T-cell (primary cell): ENCODE measurements around the gene ZNF521. TPM values are rescaled to one million over a fixed set of nuclear protein-coding genes. Genes with fewer than 3 reads are reported as not detected.

Source experiments
- ATAC-seq, 4 experiments: fragments of 200-7000 bp in 3 of 4; fragments of 150-1000 bp in 1 of 4; cut with Tn5 transposase; replicated peaks in 1 of 4; 1 replicate in 3 of 4; 2 replicates in 1 of 4; pipeline ENCODE4 v1.10.0; 2021; ENCODE audit warnings: moderate library complexity in 3 of 4, mild to moderate bottlenecking in 2 of 4, moderate number of reproducible peaks in 1 of 4
- CTCF ChIA-PET, 2 donors: fragments of 300-600 bp; sonication (Branson Sonifier 250); formaldehyde crosslinking; loops; one replicate each; lab custom pipeline; 2022; ENCODE audit warnings: antibody characterized with exemption in 2 of 2; lab: Charles Lee
- POLR2A ChIA-PET, 2 donors: fragments of 300-600 bp; sonication (Branson Sonifier 250); formaldehyde crosslinking; loops; one replicate each; lab custom pipeline; 2022; ENCODE audit warnings: antibody characterized with exemption in 2 of 2; lab: Charles Lee
- DNase-seq, 35 experiments: peaks; one replicate each; pipeline versions ENCODE4 v3.0.0 to v3.0.0-alpha.2; 2013 to 2023
- H3K27ac ChIP-seq: one replicate; pipeline ENCODE4 v1.5.1; 2013; ENCODE audit warnings: low read length
- H3K27me3 ChIP-seq, 2 experiments: replicated peaks in 1 of 2; 1 replicate in 1 of 2; 2 replicates in 1 of 2; pipeline versions ENCODE4 v1.6.1 to v1.7.0; 2013; ENCODE audit warnings: low read length in 1 of 2, mixed read lengths in 1 of 2; ENCODE audit not compliant: control insufficient read depth in 2 of 2, insufficient read depth in 2 of 2; ENCODE audit errors: extremely low read depth in 1 of 2
- H3K36me3 ChIP-seq, 2 donors: 1 replicate in 1 of 2; 2 replicates in 1 of 2; pipeline versions ENCODE4 v1.6.1 to v1.7.0; 2013; ENCODE audit warnings: low read length in 1 of 2; ENCODE audit not compliant: control insufficient read depth in 2 of 2, insufficient read depth in 1 of 2; ENCODE audit errors: extremely low read depth in 1 of 2
- H3K4me1 ChIP-seq, 2 experiments: 1 replicate in 1 of 2; 2 replicates in 1 of 2; pipeline versions ENCODE4 v1.6.1 to v1.7.0; 2013; ENCODE audit warnings: low read length in 2 of 2, mixed read lengths in 1 of 2; ENCODE audit not compliant: insufficient read depth in 2 of 2, control insufficient read depth in 1 of 2; ENCODE audit errors: extremely low read depth in 1 of 2
- H3K4me3 ChIP-seq, 2 donors: 1 replicate in 1 of 2; 2 replicates in 1 of 2; pipeline versions ENCODE4 v1.5.1 to v1.7.0; 2013; ENCODE audit warnings: mild to moderate bottlenecking in 2 of 2, low read length in 1 of 2, moderate library complexity in 1 of 2; ENCODE audit not compliant: control insufficient read depth in 1 of 2; ENCODE audit errors: extremely low read depth in 1 of 2
- H3K9me3 ChIP-seq: 2 replicates; pipeline ENCODE4 v1.7.0; 2013
- H3K27ac Mint-ChIP-seq, 2 donors: one replicate each; pipeline ENCODE4 v1.8.0; 2020 to 2021; ENCODE audit warnings: mild to moderate bottlenecking in 2 of 2, mixed read lengths in 2 of 2
- H3K27me3 Mint-ChIP-seq, 2 donors: one replicate each; pipeline ENCODE4 v1.8.0; 2021 to 2022; ENCODE audit warnings: mixed read lengths in 2 of 2
- H3K36me3 Mint-ChIP-seq: one replicate; pipeline ENCODE4 v1.8.0; 2021; ENCODE audit warnings: mixed read lengths
- H3K4me1 Mint-ChIP-seq, 3 donors: one replicate each; pipeline ENCODE4 v1.8.0; 2020 to 2022; ENCODE audit warnings: mixed read lengths in 3 of 3, mild to moderate bottlenecking in 1 of 3
- H3K4me3 Mint-ChIP-seq, 3 donors: one replicate each; pipeline ENCODE4 v1.8.0; 2020 to 2022; ENCODE audit warnings: mild to moderate bottlenecking in 3 of 3, mixed read lengths in 3 of 3, moderate library complexity in 3 of 3
- H3K9me3 Mint-ChIP-seq, 3 donors: one replicate each; pipeline ENCODE4 v1.8.0; 2020 to 2022; ENCODE audit warnings: mixed read lengths in 3 of 3
- WGBS: methylation state at CpG from one replicate; pipeline ENCODE4 v1.1.5; 2013; ENCODE audit warnings: missing lambda C conversion rate; ENCODE audit not compliant: insufficient coverage; 5-methylcytosine and 5-hydroxymethylcytosine counted together
- total RNA-seq, 35 experiments: library from RNA in 6 of 35; stranded (reverse) in 6 of 35; fragments of 120-200 nt in 1 of 35; gene quantifications; one replicate each; pipeline versions ENCODE4 v1.2.1 to v1.2.4 and lab custom pipeline; 2013 to 2026

Gene ZNF521
- total RNA-seq, 5 donors from 2014 or later (not counting 1 experiment from before 2014, with no cell fraction given) = 0.30 to 2.3 (median 1.4) TPM

DNA sequence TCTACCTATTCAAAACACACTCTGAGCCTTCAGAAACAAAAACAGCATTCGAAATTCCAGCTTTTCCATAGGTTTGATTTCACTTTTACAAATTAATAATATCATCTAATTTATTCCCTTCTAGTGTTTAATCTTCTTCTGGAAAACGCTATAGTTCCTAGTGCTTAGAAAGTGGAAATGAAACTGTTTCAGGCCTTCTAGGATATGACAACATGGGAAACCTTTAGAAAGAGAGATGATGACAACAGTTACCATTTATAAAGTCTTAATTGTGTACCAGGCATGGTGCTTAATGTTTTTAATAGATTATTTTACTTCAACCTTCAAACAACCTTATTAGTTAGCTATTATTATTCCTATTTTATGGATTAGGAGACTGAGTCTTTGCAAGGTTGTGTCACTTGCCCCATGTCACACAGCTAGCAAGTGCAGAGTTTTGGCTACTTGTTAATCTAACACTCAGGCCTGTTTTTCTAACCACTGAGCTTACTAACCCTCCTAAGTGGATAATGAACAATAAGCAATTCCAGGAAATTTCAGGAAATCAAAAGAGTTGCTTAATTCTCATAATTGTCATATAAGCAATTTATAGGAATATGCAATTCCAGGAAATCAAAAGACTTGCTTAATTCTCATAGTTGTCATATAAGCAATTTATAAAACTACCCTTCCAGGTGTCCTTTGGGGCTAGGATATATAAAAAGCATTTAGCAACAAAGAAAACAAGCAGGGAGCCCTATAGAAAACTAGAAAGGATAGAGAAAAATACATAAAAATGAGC lies 206.0 kb downstream of the ZNF521 start:
- DNase-seq = no peak

DNA sequence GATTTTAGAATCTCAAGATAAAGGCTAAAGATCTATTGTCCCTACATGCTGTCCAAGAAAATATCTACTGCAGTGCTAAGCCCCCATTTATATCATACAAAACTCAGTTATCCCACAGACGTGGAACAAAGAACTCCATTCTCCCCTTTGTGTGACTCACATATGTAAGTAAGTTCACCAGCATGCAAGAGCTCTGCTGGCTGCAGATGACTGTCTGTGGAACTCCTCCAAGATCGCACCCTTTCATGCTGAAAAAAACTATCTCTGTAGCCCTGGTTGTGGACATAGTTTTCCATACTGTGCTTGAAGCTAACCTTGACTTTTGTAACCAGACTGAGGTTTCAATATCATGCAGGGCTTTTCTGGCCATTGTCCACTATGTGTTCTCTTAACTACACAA lies 207.1 kb downstream of the ZNF521 start:
- no peaks in the 10 kb centered on the region for H3K9me3 ChIP-seq

More for the DNA sequence above, 206.0 kb downstream of the ZNF521 start:
- Histone ChIP-seq H3K4me1 (no peaks in the 10 kb centered on the region), H3K27me3 (no peaks in the 10 kb centered on the region), H3K4me3 (no peak overlapping the region), H3K9me3 (no peaks in the 10 kb centered on the region), H3K36me3 (no peaks in the 10 kb centered on the region), H3K27ac (no peak overlapping the region)
- no CpG with 5 or more reads among the region's 2 CpGs for WGBS
- H3K4me1 Mint-ChIP-seq = no peaks in the 10 kb centered on the region
- no peaks in the 10 kb centered on the region for H3K9me3 Mint-ChIP-seq
- ChIA-PET POLR2A (no interaction called here), CTCF (no interaction called here)
- H3K27me3 Mint-ChIP-seq = no peaks in the 10 kb centered on the region
- H3K27ac Mint-ChIP-seq = no peak overlapping the region
- H3K4me3 Mint-ChIP-seq = no peak overlapping the region
- no peak for ATAC-seq
- no peaks in the 10 kb centered on the region for H3K36me3 Mint-ChIP-seq

GRCh38 chr18:25141886-25142285 lies 210.1 kb downstream of the ZNF521 start:
- no peaks in the 10 kb centered on the region for H3K9me3 Mint-ChIP-seq
- no peaks in the 10 kb centered on the region for H3K36me3 Mint-ChIP-seq
- H3K4me1 ChIP-seq = no peaks in the 10 kb centered on the region
- H3K27me3 Mint-ChIP-seq = peaks cover 0 to 7% of the 10 kb centered on the region in 2 donors
- ATAC-seq (no peak), DNase-seq (no peak)
- CTCF ChIA-PET = no interaction called here
- no peaks in the 10 kb centered on the region for H3K4me1 Mint-ChIP-seq
- H3K27me3 ChIP-seq = no peaks in the 10 kb centered on the region
- H3K36me3 ChIP-seq = no peaks in the 10 kb centered on the region
- no peak overlapping the region for H3K27ac Mint-ChIP-seq
- POLR2A ChIA-PET = no interaction called here
- no peak overlapping the region for H3K4me3 Mint-ChIP-seq
- no peaks in the 10 kb centered on the region for H3K9me3 ChIP-seq
- WGBS = 90% methylated on average over 2 of the region's 3 CpGs
- H3K27ac ChIP-seq = no peak overlapping the region
- H3K4me3 ChIP-seq = no peak overlapping the region

More for the DNA sequence above, 207.1 kb downstream of the ZNF521 start:
- POLR2A ChIA-PET = no interaction called here
- H3K36me3 ChIP-seq = no peaks in the 10 kb centered on the region
- CTCF ChIA-PET = no interaction called here
- DNase-seq (no peak), ATAC-seq (no peak)
- H3K4me3 ChIP-seq = no peak overlapping the region
- Mint-ChIP-seq H3K27ac (no peak overlapping the region), H3K4me1 (no peaks in the 10 kb centered on the region), H3K36me3 (no peaks in the 10 kb centered on the region), H3K27me3 (peaks cover 0 to 5% of the 10 kb centered on the region in 2 donors), H3K4me3 (no peak overlapping the region), H3K9me3 (no peaks in the 10 kb centered on the region)
- no peak overlapping the region for H3K27ac ChIP-seq
- WGBS = 80% methylated on average over 2 of the region's 2 CpGs
- no peaks in the 10 kb centered on the region for H3K4me1 ChIP-seq
- H3K27me3 ChIP-seq = no peaks in the 10 kb centered on the region

DNA sequence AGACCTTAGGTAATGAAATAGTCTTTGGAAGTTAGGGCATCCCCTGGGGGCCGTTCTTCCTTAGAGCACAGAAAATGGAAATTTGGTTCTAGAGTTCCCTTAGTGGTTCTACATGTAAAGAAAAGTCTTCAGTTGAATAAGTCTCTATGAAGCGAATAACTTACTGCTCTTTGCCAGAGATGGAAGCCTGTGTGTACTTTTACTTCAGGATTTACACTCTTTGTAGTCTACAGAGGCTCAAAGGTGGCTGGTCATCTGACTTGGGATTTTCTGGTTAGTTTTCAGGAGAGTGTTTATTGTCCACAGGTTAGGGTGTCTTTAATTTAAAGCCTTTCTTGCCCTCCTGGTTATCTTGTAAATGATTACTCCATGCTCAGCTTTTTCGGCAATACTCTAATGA lies 210.6 kb downstream of the ZNF521 start:
- H3K27me3 Mint-ChIP-seq = peaks cover 0 to 7% of the 10 kb centered on the region in 2 donors
- ChIA-PET CTCF (no interaction called here), POLR2A (no interaction called here)
- H3K27ac Mint-ChIP-seq = no peak overlapping the region
- DNase-seq = no peak
- H3K36me3 Mint-ChIP-seq = no peaks in the 10 kb centered on the region
- 88% methylated on average over 1 of the region's 3 CpGs for WGBS
- no peaks in the 10 kb centered on the region for H3K9me3 Mint-ChIP-seq
- H3K4me1 Mint-ChIP-seq = no peaks in the 10 kb centered on the region
- no peak overlapping the region for H3K4me3 Mint-ChIP-seq
- ATAC-seq = no peak
- no peaks in the 10 kb centered on the region for H3K36me3 ChIP-seq
- no peaks in the 10 kb centered on the region for H3K9me3 ChIP-seq
- no peaks in the 10 kb centered on the region for H3K27me3 ChIP-seq
- H3K27ac ChIP-seq = no peak overlapping the region
- H3K4me1 ChIP-seq = no peaks in the 10 kb centered on the region
- H3K4me3 ChIP-seq = no peak overlapping the region

- no peaks in the 10 kb centered on the region for H3K27me3 ChIP-seq
- no peaks in the 10 kb centered on the region for H3K36me3 Mint-ChIP-seq
- no peak for ATAC-seq
- POLR2A ChIA-PET = interaction anchor here in 1 of 2 donors (0.6 kb wide), 1 partner anchor 390 kb away, joined by 5 read pairs; no protein-coding TSS in a partner anchor
- no peaks in the 10 kb centered on the region for H3K9me3 ChIP-seq
- no peak overlapping the region for H3K4me3 ChIP-seq
- no peaks in the 10 kb centered on the region for H3K4me1 Mint-ChIP-seq
- CTCF ChIA-PET = interaction anchor here in 1 of 2 donors (0.8 kb wide), 1 partner anchor 18 kb away, joined by 3 read pairs; no protein-coding TSS in a partner anchor
- peaks cover 0 to 7% of the 10 kb centered on the region in 2 donors for H3K27me3 Mint-ChIP-seq
- 40% methylated on average over 2 of the region's 4 CpGs for WGBS
- no peaks in the 10 kb centered on the region for H3K36me3 ChIP-seq
- no peak overlapping the region for H3K27ac ChIP-seq
- no peak for DNase-seq
- no peak overlapping the region for H3K4me3 Mint-ChIP-seq
- no peaks in the 10 kb centered on the region for H3K9me3 Mint-ChIP-seq
- no peak overlapping the region for H3K27ac Mint-ChIP-seq
- no peaks in the 10 kb centered on the region for H3K4me1 ChIP-seq
Measured at GRCh38 chr18:25140962-25141308, 211.0 kb downstream of the ZNF521 start.

DNA sequence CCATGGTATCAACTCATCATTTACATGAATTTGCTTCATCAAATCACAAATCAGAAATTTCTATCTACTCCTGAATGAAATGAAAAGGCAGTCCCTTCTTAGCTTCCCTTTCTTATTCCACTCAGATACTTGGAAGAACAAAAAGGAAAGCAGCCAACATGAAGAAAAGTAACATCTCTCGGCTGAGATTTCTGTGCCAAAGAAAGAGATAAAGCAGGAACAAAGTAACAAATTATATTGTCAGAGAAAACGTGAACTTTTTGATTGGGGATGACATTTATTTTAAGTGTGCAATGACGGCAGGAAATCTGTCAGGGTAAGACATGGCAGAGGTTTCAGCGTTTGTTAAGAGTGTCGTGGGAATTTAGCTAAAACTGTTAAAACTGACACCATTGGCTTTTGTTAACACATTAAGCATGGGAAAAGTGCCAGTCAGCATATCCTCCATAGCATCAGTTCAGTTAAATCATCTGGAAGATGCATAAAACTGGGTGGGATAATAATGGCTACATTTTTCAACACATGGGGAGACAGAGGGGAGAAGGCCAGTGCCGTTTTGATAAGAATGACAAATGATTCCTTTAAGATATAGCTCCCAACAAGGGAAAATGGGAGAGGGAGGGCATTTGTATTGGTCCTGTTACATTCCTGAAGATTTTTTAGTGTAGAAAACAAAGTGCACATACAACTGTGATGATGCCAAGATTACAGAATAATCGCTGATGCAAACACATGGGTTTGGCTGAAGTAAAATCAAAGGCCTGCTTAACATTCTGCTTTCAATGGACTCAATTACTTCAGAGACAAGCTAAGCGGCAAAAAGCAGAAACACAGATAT lies 211.6 kb downstream of the ZNF521 start:
- ChIA-PET POLR2A (interaction anchor here in 1 of 2 donors (0.6 kb wide), 1 partner anchor 391 kb away, joined by 5 read pairs; no protein-coding TSS in a partner anchor), CTCF (interaction anchor here in 1 of 2 donors (0.8 kb wide), 1 partner anchor 19 kb away, joined by 3 read pairs; no protein-coding TSS in a partner anchor)
- no peaks in the 10 kb centered on the region for H3K9me3 ChIP-seq
- WGBS = 70% methylated on average over 7 of the region's 8 CpGs
- no peaks in the 10 kb centered on the region for H3K4me1 ChIP-seq
- H3K4me3 ChIP-seq = no peak overlapping the region
- DNase-seq (no peak), ATAC-seq (no peak)
- H3K4me1 Mint-ChIP-seq = no peaks in the 10 kb centered on the region
- no peak overlapping the region for H3K27ac Mint-ChIP-seq
- H3K9me3 Mint-ChIP-seq = no peaks in the 10 kb centered on the region
- no peak overlapping the region for H3K27ac ChIP-seq
- no peaks in the 10 kb centered on the region for H3K27me3 ChIP-seq
- no peaks in the 10 kb centered on the region for H3K36me3 ChIP-seq
- no peaks in the 10 kb centered on the region for H3K36me3 Mint-ChIP-seq
- H3K4me3 Mint-ChIP-seq = no peak overlapping the region
- H3K27me3 Mint-ChIP-seq = peaks cover 0 to 7% of the 10 kb centered on the region in 2 donors
